ENCODE data around the gene LCN6. TPM values are rescaled to one million over a fixed set of nuclear protein-coding genes. Genes with fewer than 3 reads are reported as not detected.

Gene LCN6
- total and polyA plus RNA-seq, 2 experiments from 2014 or later = not detected

GRCh38 chr9:136794281-136794999, 46.1 kb upstream of the LCN6 start:
- Histone ChIP-seq H3K9me2 (replicated peaks; ENCODE audit: insufficient read depth) (no peaks in the 10 kb centered on the region), H3K79me2 (peaks cover 28% of the 10 kb centered on the region), H3K36me3 (replicated peaks; ENCODE audit: insufficient read depth, low read depth) (no peaks in the 10 kb centered on the region), H3K9me3 (ENCODE audit: low read depth) (no peaks in the 10 kb centered on the region), H3K4me1 (ENCODE audit: insufficient read depth) (peaks cover 64% of the 10 kb centered on the region), H3K27ac (peak overlapping the region; percentile 97), H3K4me3 (no peak overlapping the region), H3K27me3 (no peaks in the 10 kb centered on the region), H2AFZ (no peak overlapping the region), H4K20me1 (ENCODE audit: insufficient read depth, poor library complexity, severe bottlenecking) (no peaks in the 10 kb centered on the region), H3K4me2 (peak overlapping the region; percentile 29)
- no peak for DNase-seq (ENCODE audit: low spot score)
- WGBS (ENCODE audit: low lambda C conversion rate, missing lambda C conversion rate) = 89% methylated on average over 14 of the region's 14 CpGs
- TF ChIP-seq EZH2phosphoT487 (IDR thresholded peaks at IDR 0.05; ENCODE audit: low read depth, severe bottlenecking, unreplicated experiment) (no peak), CTCF (IDR thresholded peaks at IDR 0.05; ENCODE audit: poor library complexity) (no peak), EZH2 (IDR thresholded peaks at IDR 0.05; ENCODE audit: borderline replicate concordance) (no peak)

- Histone ChIP-seq H2AFZ (no peak overlapping the region), H3K36me3 (replicated peaks; ENCODE audit: insufficient read depth, low read depth) (no peaks in the 10 kb centered on the region), H3K4me1 (ENCODE audit: insufficient read depth) (peaks cover 61% of the 10 kb centered on the region), H3K9me2 (replicated peaks; ENCODE audit: insufficient read depth) (no peaks in the 10 kb centered on the region), H3K9me3 (ENCODE audit: low read depth) (no peaks in the 10 kb centered on the region), H4K20me1 (ENCODE audit: insufficient read depth, poor library complexity, severe bottlenecking) (no peaks in the 10 kb centered on the region), H3K27me3 (no peaks in the 10 kb centered on the region), H3K79me2 (peaks cover 25% of the 10 kb centered on the region), H3K4me3 (no peak overlapping the region), H3K27ac (peak overlapping the region; percentile 97), H3K4me2 (peak overlapping the region; percentile 87)
- TF ChIP-seq EZH2 (IDR thresholded peaks at IDR 0.05; ENCODE audit: borderline replicate concordance) (no peak), CTCF (IDR thresholded peaks at IDR 0.05; ENCODE audit: poor library complexity) (no peak), EZH2phosphoT487 (IDR thresholded peaks at IDR 0.05; ENCODE audit: low read depth, severe bottlenecking, unreplicated experiment) (no peak)
- WGBS (ENCODE audit: low lambda C conversion rate, missing lambda C conversion rate) = 83% methylated on average over 17 of the region's 17 CpGs
- DNase-seq (ENCODE audit: low spot score) = peak; percentile 78
Observed at GRCh38 chr9:136793086-136793946, 45.0 kb upstream of the LCN6 start.

GRCh38 chr9:136792321-136793085, 44.2 kb upstream of the LCN6 start:
- no peak for DNase-seq (ENCODE audit: low spot score)
- Histone ChIP-seq H3K4me1 (ENCODE audit: insufficient read depth) (peaks cover 59% of the 10 kb centered on the region), H3K36me3 (replicated peaks; ENCODE audit: insufficient read depth, low read depth) (no peaks in the 10 kb centered on the region), H3K9me2 (replicated peaks; ENCODE audit: insufficient read depth) (no peaks in the 10 kb centered on the region), H3K9me3 (ENCODE audit: low read depth) (no peaks in the 10 kb centered on the region), H3K4me2 (peak overlapping the region; percentile 87), H3K4me3 (peak overlapping the region; percentile 50), H4K20me1 (ENCODE audit: insufficient read depth, poor library complexity, severe bottlenecking) (no peaks in the 10 kb centered on the region), H3K27ac (peak overlapping the region; percentile 97), H3K79me2 (peaks cover 21% of the 10 kb centered on the region), H3K27me3 (no peaks in the 10 kb centered on the region), H2AFZ (no peak overlapping the region)
- 87% methylated on average over 15 of the region's 15 CpGs for WGBS (ENCODE audit: low lambda C conversion rate, missing lambda C conversion rate)
- TF ChIP-seq EZH2 (IDR thresholded peaks at IDR 0.05; ENCODE audit: borderline replicate concordance) (no peak), CTCF (IDR thresholded peaks at IDR 0.05; ENCODE audit: poor library complexity) (no peak), EZH2phosphoT487 (IDR thresholded peaks at IDR 0.05; ENCODE audit: low read depth, severe bottlenecking, unreplicated experiment) (no peak)

All from hepatocyte (in vitro differentiated cells).